Adipose tissue (tissue), 3 donors: ENCODE results near the gene THADA. TPM values are rescaled to one million over a fixed set of nuclear protein-coding genes. Genes with fewer than 3 reads are reported as not detected.
"Not testable (repeated sequence)": the region's sequence is repeated elsewhere in the genome, so short reads cannot be mapped to it uniquely, and the experiment has no call there.

Experiments used
- H3K27ac ChIP-seq: one replicate; pipeline ENCODE4 v1.5.1; 2013; ENCODE audit warnings: low read depth, low read length
- WGBS, 3 donors: extraction: QIAGEN DNeasy Blood & Tissue Kit; methylation state at CpG; one replicate each; pipeline ENCODE4 v1.1.7; 2013; 5-methylcytosine and 5-hydroxymethylcytosine counted together
- polyA plus RNA-seq, 3 donors: library from polyadenylated mRNA; stranded (reverse); fragments of 200-250 nt; gene quantifications; one replicate each; pipeline ENCODE4 v1.2.3, GENCODE V29; 2013
- donor health status: healthy with polysubstance abuse.
- donor health status: Bipolar disorder and iron deficiency.
- donor health status: healthy.

Gene THADA
- polyA plus RNA-seq, 3 donors: 8.6 to 15.5 (median 9.3) TPM

DNA sequence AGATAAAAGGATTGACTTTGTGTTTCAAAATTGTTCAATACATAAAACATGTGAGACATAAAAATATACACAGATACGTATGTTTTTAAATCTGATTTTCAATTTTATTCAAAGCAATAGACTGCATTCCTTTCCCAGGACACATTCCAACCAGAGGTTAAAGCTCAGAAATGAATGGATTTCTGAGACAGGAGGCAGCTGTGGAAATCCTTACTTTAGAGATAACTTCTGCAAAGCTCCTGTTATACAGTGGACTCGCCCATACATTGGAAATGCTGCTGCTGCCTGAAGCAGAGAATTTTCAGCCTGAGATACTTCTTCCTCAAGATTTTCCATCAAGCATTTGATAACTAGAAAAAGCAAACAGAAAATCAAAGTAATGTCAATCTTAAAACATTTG, 43.8 kb downstream of the THADA start:
- H3K27ac ChIP-seq: no peak overlapping the region
- 90 to 100% (median 96%) methylated on average over 2 of the region's 2 CpGs for WGBS, 3 donors

DNA sequence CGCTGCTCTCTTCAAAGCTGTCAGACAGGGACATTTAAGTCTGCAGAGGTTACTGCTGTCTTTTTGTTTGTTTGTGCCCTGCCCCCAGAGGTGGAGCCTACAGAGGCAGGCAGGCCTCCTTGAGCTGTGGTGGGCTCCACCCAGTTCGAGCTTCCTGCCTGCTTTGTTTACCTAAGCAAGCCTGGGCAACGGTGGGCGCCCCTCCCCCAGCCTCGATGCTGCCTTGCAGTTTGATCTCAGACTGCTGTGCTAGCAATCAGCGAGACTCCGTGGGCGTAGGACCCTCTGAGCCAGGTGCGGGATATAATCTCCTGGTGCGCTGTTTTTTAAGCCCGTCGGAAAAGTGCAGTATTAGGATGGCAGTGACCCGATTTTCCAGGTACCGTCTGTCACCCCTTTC, 47.5 kb downstream of the THADA start:
- H3K27ac ChIP-seq: not testable (repeated sequence)
- 94 to 98% (median 98%) methylated on average over 13 to 14 of the region's 14 CpGs for WGBS, 3 donors

DNA sequence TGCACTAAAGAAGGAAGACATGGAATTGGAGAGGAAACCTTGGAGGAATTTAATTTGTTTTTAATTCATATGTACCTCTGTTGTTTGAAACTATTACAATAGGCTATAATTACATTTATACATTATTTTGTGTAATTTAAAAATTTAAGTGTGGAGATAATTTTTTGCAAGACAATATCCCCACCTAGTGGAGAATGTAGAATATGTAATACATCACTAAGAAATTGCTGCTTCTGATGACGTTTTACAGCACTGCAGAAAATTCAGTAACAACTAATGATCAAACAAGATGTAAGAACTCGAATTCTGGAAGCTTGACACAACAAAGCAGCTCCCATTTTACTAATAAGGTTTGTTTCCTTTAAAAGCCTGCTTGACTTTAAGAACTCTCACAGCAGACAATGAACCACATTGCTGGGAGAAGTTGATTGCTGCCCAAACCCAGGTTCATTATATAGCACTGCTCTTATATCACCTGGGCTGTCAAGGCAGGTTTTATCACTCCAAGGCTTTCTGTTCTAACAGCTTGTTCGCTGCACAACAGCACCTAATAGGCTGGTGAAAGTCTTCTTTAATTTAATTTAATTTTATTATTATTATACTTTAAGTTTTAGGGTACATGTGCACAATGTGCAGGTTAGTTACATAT, 53.4 kb downstream of the THADA start:
- WGBS, 3 donors: 9 to 21% (median 16%) methylated on average over 3 of the region's 3 CpGs
- H3K27ac ChIP-seq: no peak overlapping the region

DNA sequence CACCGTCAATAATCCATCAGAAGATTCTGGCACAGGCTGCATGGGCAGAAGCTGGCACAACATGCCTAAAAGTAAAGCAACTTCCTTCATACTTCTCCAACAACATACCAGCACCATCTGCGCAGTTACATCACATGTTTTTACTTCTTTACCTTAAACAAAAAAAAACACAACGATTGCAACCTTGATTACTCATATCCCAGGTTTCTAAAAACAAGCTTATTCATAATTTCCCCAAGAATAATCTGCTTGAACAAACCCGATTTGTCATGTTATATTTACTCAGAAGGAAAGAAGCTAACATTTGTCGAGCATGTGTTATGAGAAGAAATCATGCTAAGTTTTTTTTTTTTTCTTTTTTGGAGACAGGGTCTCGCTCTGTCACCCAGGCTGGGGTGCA, 54.7 kb downstream of the THADA start:
- WGBS, 3 donors: 63 to 80% (median 72%) methylated on average over 6 of the region's 6 CpGs

DNA sequence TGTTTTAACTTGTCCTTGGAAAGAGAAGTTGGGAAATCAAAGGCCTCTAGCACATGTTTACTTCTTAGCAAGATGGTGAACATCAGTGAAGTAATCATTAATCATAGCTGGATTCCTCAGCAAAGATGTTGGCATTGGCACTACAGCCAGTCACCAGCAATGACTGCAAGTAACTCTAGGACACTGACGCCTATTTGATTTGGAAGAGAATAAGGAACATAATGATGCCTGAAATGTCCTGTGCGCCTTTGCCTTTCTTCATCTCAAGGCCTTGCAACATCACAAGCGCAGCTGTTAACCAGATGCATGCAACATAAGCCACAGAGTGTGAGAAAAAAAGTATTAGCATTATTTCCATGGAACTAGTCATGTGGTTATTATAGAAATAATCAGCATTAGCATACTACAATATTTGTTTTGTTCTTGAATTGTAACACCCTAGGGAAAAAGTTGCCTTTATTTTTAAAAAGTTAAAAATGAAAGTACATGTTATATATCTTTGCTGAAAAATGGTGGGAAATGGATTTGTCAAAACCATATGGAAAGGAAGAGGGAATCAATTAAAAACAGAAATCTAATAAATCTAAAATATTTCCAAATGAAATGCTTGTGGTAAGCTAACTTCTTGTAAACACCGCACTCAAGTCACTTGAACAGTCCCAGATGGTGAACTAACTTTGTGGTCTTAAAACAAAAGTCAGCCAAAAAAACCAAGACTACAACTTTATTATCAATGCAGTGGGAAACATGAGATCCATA, 55.6 kb downstream of the THADA start:
- H3K27ac ChIP-seq: no peak overlapping the region
- WGBS, 3 donors: 35 to 64% (median 39%) methylated on average over 4 of the region's 4 CpGs

More for the DNA sequence above, 54.7 kb downstream of the THADA start:
- no peak overlapping the region for H3K27ac ChIP-seq

DNA sequence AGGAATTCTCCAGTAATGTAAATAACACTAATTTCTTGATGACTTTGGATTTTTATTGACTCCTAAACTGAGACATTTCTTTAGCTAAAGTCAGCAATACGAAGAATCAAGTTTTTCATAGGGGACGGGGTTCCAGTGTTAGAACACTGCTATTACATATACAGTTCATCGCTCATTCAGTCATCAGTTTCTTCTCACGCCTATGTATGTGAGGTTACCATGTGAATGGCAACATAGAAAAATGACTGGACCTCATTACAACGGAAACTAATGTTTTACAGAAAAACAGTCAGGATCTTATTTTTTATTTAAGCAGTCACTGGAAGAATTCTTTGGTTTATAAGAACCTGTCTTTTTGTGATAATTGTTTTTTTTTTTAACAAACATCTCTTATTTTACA, 56.4 kb downstream of the THADA start:
- WGBS, 3 donors: 94 to 97% (median 96%) methylated on average over 5 of the region's 5 CpGs
- no peak overlapping the region for H3K27ac ChIP-seq

DNA sequence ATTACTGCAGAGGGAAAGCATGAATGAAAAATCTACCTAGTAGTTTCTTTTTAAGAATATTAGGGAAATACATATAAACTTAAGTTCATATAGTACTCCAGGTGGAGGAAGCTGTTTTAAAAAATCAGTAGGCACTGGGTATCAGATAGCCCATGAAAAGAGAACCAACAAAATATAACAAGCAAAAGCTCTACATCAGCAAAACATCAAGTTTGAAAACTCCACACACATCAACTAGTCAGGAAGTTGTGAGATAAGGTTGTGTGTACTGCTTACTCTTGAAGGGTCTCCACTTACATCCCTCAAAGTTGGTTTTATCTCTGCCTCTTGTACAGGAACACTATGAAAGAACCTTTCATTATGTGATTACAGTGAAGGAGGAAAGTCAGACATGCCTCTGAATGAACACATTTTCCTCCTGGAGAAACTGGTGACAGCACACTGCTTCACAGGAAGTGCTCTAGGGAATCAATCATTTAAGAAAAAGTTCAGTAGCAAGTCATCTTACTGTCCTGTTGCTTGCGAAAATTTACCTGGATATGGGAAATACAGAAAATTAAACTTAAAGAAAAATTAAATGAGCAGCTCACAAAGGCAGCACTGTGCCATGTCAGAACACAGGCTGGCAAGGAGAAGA, 57.7 kb downstream of the THADA start:
- H3K27ac ChIP-seq: no peak overlapping the region
- WGBS, 3 donors: 76 to 86% (median 82%) methylated on average over 1 of the region's 1 CpG

DNA sequence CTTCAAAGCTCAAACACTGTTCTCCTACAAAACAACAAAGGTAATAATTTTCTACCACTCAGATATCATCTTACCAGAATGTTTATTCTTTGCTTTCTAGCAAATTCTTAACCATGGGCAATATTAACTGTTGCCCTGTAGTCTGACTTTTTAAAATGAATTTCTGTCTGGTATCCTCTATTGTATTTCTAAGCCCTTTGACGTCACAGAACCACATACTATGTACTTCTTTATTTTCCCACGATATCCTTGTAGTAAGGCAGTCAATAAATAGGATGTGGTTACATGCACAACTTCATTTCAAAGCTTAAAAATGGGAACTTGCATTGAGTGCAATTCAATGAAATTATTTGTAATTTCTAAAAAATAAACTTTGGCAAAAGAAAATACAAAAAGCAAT, 58.7 kb downstream of the THADA start:
- 42 to 65% (median 48%) methylated on average over 2 of the region's 2 CpGs for WGBS, 3 donors
- H3K27ac ChIP-seq: no peak overlapping the region

DNA sequence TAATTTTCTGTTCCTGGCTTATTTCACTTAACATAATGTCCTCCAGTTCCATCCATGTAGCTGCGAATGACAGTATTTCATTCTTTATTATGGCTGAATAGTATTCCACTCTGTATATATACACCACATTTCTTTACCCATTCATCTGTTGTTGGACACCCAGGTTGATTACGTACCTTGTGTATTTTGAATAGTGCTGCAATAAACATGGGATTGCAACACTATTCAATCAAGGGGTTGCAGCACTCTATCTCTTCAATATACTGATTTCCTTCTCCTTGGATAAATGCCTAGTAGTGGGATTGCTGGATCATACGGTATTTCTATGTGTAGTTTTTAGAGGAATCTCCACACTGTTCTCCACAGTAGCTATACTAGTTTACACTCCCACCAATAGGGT, 61.3 kb downstream of the THADA start:
- 84 to 95% (median 88%) methylated on average over 3 of the region's 3 CpGs for WGBS, 3 donors
- H3K27ac ChIP-seq: no peak overlapping the region

DNA sequence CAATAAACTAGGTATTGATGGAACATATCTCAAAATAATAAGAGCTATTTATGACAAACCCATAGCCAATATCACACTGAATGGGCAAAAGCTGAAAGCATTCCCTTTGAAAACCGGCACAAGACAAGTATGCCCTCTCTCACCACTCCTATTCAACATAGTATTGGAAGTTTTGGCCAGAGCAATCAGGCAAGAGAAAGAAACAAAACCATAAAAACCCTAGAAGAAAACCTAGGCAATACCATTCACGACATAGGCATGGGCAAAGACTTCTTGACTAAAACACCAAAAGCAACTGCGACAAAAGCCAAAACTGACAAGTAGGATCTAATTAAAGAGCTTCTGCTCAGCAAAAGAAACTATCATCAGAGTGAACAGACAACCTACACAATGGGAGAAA, 63.3 kb downstream of the THADA start:
- 97 to 98% (median 98%) methylated on average over 3 of the region's 3 CpGs for WGBS, 3 donors
- H3K27ac ChIP-seq: not testable (repeated sequence)

DNA sequence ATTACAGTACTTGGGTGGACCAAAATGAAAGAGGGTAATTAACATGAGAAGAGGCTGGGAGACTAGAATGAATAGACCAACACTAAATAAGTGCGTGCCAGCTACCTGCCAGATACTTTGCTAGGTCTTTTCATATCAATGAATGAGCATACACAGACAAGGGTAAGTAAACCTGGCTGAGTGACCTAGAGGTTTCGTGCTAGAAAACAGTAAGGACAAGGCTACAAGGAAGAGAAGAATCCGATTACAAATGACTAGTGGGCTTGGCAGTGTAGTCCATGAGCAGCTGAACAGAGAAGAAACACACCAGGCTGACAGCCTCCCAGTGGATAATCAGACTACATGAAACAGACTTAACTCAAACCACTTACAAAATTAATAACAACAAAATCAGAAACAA, 64.6 kb downstream of the THADA start:
- WGBS, 3 donors: 60 to 95% (median 88%) methylated on average over 3 of the region's 3 CpGs
- no peak overlapping the region for H3K27ac ChIP-seq

DNA sequence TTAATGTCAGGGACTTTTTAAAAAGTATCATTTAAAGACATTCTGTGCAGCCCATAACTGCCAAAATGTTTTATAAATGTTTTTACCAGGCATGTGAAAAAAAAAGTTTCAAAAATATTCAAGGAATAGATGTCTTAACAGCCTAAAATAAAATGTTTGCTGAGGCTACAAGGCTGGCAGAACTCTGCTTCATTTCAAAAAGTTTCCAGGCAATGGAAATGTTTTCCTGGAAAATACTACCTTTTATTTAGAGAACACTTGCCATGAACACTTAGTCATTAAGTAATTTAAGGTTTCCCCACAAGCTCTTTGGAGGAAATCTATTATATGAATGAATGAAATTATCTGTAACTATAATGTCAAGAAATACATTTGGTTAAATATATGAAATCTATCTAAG, 68.8 kb downstream of the THADA start:
- no peak overlapping the region for H3K27ac ChIP-seq

DNA sequence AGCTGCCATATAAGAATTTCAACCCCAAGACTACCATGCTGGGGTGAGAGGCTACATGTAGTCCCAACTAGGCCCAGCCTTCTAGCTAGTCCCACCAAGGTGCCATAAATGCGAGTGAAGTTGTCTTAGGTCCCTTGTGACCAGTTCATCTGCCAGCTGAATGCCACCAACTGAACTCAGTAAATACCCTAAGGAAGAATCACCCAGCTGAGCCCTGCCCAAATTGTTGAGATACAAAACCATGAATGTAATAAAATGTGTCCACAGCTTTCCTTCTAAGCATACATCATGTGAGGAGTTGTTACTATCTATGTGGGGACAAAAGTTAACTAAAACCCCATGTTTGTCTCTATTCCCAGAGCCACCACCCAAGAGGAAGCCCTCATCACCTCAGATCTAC, 70.3 kb downstream of the THADA start:
- no peak overlapping the region for H3K27ac ChIP-seq
- 94 to 100% (median 96%) methylated on average over 1 of the region's 1 CpG for WGBS, 3 donors

DNA sequence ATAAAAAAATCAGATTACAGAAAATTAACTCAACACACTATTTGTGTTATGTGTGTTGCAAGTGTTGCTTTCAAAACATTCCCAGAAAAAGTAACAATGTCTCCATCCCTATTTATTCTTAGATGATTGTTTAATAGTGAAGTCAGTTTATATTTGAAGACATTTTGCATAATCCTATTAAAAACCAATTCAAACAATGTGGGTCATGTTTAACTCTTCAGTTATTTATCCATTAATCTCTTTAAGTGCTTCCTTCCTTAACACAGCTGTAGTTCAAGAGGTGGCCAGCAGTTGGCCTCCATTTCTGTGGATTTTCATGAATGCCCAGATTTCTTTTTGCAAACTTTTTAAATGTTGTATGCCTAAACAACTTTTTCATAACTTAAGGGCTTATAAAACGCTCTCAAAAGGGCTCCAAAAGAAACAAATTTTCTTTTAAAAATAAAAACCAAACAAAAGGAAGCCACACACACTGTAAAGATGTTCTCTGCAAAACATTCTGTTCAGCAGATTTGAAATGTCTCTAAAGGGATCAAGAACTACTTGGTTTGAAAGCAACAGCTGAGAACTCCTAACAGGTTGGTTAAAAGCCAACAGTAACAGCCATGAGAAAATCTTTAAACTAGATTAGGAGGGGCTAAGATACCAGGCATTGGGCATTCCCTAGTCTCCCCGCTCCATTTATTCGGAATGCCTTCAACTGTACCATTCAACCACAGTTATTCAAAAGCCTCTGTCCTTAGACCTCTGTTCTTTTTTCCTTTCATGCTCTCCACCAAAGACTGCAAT, 71.5 kb downstream of the THADA start:
- no peak overlapping the region for H3K27ac ChIP-seq
- 87 to 95% (median 94%) methylated on average over 3 of the region's 3 CpGs for WGBS, 3 donors

DNA sequence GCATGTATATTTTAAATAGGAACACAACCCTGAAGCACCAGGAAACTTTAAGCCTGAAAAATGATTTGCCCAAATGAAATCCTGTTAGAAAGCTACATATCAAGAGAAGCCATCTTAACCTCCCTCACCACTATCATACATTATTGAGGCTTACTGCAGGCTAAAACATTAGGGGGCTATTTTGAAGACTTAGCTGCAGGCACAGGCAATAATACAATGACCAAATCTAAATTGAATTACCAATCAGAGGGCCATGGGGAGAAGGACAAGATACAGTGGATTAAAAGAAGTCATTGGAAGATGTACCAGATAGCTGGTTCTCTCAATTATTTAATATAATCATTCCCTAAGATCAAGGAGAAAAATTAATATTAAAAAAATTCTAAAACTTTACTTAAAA, 73.7 kb downstream of the THADA start:
- no peak overlapping the region for H3K27ac ChIP-seq

DNA sequence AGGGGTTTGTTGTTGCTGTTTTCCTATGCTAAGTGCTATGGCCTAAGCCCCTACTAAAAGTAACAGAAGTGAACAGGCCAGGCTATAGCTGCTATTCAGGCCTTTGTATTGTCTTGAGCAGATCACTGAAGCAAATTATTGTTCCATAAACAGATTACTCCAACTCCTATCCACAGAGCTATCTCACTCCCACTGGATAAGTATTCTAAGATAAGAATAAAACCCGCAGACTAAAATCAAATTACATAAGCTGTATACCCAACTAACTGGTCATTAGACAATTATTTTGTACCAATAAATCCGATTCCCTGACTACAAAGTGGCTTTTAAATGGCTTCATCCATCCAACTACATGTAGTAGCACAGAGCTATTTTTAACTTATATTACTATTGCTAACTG, 74.3 kb downstream of the THADA start:
- 93 to 96% (median 95%) methylated on average over 2 of the region's 2 CpGs for WGBS, 3 donors
- no peak overlapping the region for H3K27ac ChIP-seq

DNA sequence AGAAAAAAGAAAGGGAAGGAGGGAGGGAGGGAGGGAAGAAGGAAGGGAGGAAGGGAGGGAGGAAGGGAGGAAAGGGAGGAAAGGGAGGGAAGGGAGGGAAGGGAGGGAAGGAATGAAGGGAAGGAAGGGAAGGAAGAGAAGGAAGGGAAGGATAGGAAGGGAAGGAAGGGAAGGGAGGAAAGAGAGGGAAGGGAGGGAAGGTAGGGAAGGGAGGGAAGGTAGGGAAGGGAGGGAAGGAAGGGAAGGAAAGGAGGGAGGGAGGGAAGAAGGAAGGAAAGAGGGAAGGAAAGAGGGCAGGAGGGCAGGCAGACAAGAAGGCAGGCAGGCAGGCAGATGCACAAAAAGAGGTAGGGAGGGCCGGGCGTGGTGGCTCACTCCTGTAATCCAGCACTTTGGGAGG, 74.9 kb downstream of the THADA start:
- WGBS, 3 donors: 96 to 100% (median 96%) methylated on average over 2 of the region's 2 CpGs
- no peak overlapping the region for H3K27ac ChIP-seq

DNA sequence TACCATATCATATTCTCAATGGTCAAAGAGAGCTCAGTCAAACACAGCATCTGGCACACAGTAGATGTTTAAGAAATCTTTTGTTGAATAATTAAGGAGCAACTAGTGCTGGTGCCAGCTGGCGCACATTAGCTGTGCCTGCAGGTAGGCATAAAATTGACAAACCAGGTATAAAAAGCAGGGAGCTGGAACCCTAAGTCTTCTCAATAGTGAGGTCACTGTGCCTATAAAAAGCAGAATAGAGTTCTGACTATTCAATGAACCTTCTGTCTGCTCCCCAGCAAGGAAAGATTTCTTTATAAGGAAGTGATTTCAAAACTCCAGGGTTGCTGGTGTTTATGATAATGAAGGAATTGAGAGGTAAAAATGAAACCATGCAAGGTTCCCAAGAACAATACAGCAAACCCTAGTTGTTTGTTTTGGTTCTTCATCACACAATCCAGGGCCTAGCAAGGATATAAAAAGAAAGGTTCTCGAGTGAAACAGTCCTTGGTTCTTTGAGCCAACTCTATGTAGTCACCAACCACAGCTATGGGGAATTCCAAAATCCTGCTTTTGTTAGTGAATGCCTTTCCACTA, 76.1 kb downstream of the THADA start:
- WGBS, 3 donors: 51 to 56% (median 53%) methylated on average over 2 of the region's 2 CpGs
- H3K27ac ChIP-seq: no peak overlapping the region

DNA sequence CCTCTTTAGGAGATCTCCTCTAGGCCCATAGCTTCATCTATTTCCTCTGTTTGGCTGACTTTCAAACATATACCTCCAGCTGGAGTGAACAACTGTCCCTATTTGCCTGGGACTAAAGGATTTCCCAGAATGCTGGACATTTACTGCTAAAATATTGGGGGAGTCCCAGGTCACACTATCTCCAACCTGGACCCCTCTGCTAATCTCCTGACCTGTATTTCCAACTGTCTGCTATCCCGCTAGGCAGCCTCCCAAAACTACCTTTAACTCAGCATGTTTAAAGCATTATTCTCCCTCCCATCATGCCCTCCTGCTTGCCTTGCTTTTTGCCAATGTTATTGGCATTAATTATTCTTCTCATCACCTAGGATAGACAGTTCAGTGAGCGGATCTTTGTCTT, 77.1 kb downstream of the THADA start:
- WGBS, 3 donors: 92 to 98% (median 94%) methylated on average over 2 of the region's 2 CpGs
- H3K27ac ChIP-seq: no peak overlapping the region
